ENCODE results near the gene GASK1A. TPM values are rescaled to one million over a fixed set of nuclear protein-coding genes. Genes with fewer than 3 reads are reported as not detected.

Gene GASK1A
- polyA plus RNA-seq, 1 experiment = 0.43 TPM

- CTCF ChIA-PET = no interaction called here
- peaks cover 4% of the 10 kb centered on the region; the same call in 1 of the 2 replicates for H3K9me3 ChIP-seq (ENCODE audit: control insufficient read depth, insufficient read depth, low read length)
- no peak for DNase-seq (ENCODE audit: low read depth, low spot score)
- POLR2A ChIA-PET = no interaction called here
- no peaks in the 10 kb centered on the region for H3K27me3 ChIP-seq (ENCODE audit: control insufficient read depth, insufficient read depth, low read length)
- TF ChIP-seq CTCF (IDR thresholded peaks at IDR 0.05; ENCODE audit: low read depth, low read length) = no peak
- no peak overlapping the region for H3K27ac ChIP-seq (ENCODE audit: low read depth, low read length)
- no peak overlapping the region for H3K4me3 ChIP-seq (ENCODE audit: low read depth, low read length)
These were observed 52.9 kb downstream of the GASK1A start for GRCh38 chr3:43031889-43032545.

- CTCF ChIA-PET = no interaction called here
- no peak overlapping the region for H3K27ac ChIP-seq (ENCODE audit: low read depth, low read length)
- no peak overlapping the region for H3K4me3 ChIP-seq (ENCODE audit: low read depth, low read length)
- H3K9me3 ChIP-seq (ENCODE audit: control insufficient read depth, insufficient read depth, low read length) = peaks cover 4% of the 10 kb centered on the region; the same call in 1 of the 2 replicates
- H3K27me3 ChIP-seq (ENCODE audit: control insufficient read depth, insufficient read depth, low read length) = no peaks in the 10 kb centered on the region
- TF ChIP-seq CTCF (IDR thresholded peaks at IDR 0.05; ENCODE audit: low read depth, low read length) = no peak
- POLR2A ChIA-PET = no interaction called here
- no peak for DNase-seq (ENCODE audit: low read depth, low spot score)
These were observed 53.8 kb downstream of the GASK1A start for GRCh38 chr3:43032646-43033628.

DNA sequence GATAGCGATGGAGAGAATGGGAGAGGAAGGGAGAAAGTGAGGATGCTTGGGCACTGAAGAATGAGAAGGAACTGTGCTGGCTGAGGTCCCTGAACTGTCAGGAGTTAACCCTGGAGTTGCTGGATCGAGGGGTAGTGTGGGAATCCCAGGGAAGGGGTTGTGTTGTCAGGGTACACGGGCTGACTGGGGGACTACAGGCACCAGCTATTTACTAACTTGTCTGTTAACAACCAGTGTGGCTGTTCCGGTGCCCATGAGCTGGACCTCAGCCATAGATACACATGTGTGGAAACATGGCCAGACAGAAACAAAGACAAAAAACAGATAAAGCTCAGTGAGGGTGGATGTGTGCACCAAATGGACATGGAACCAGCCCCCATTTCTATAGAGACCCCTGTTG lies 55.1 kb downstream of the GASK1A start:
- DNase-seq (ENCODE audit: low read depth, low spot score) = no peak
- Histone ChIP-seq H3K9me3 (ENCODE audit: control insufficient read depth, insufficient read depth, low read length) (peaks cover 4% of the 10 kb centered on the region; the same call in 1 of the 2 replicates), H3K4me3 (ENCODE audit: low read depth, low read length) (no peak overlapping the region), H3K27ac (ENCODE audit: low read depth, low read length) (no peak overlapping the region), H3K27me3 (ENCODE audit: control insufficient read depth, insufficient read depth, low read length) (no peaks in the 10 kb centered on the region)
- ChIA-PET POLR2A (no interaction called here), CTCF (no interaction called here)
- TF ChIP-seq CTCF (IDR thresholded peaks at IDR 0.05; ENCODE audit: low read depth, low read length) = no peak

GRCh38 chr3:43034911-43035310 lies 55.8 kb downstream of the GASK1A start:
- Histone ChIP-seq H3K9me3 (ENCODE audit: control insufficient read depth, insufficient read depth, low read length) (peaks cover 4% of the 10 kb centered on the region; the same call in 1 of the 2 replicates), H3K27ac (ENCODE audit: low read depth, low read length) (no peak overlapping the region), H3K27me3 (ENCODE audit: control insufficient read depth, insufficient read depth, low read length) (no peaks in the 10 kb centered on the region), H3K4me3 (ENCODE audit: low read depth, low read length) (no peak overlapping the region)
- no peak for TF ChIP-seq CTCF (IDR thresholded peaks at IDR 0.05; ENCODE audit: low read depth, low read length)
- ChIA-PET CTCF (no interaction called here), POLR2A (no interaction called here)
- DNase-seq (ENCODE audit: low read depth, low spot score) = no peak
